Measurements from ENCODE around the gene RTRAF. TPM values are rescaled to one million over a fixed set of nuclear protein-coding genes. Genes with fewer than 3 reads are reported as not detected.

Gene RTRAF
- total RNA-seq, 3 donors from 2014 or later (not counting 1 experiment from before 2014, with no cell fraction given): 84.3 to 96.5 (median 92.7) TPM

DNA sequence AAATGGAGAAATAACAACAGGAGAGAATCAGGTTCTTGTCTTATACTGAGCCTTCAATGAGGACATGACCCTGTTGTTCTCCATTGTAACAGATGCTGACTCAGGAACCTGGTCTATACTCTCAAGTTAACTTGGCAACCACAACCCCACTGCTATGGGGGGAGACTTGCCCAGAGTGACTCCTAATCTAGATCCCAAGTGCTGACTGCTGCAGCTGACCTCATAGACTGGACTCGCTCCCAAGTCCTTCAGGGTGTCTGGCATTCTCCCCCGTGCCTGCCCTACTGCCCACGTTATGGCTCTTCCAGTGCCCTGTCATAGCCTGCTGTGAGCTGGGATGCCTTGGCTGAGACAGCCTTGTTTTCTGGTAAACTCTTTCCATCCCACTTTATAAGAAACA lies 42.4 kb downstream of the RTRAF start:
- H3K4me3 ChIP-seq (ENCODE audit: low read length): no peak overlapping the region
- 95% methylated on average over 3 of the region's 3 CpGs for WGBS (ENCODE audit: insufficient coverage)
- H3K27ac ChIP-seq (ENCODE audit: low read length): no peak overlapping the region
- ATAC-seq (no peak), DNase-seq (no peak)
- TF ChIP-seq, protein P1, sequence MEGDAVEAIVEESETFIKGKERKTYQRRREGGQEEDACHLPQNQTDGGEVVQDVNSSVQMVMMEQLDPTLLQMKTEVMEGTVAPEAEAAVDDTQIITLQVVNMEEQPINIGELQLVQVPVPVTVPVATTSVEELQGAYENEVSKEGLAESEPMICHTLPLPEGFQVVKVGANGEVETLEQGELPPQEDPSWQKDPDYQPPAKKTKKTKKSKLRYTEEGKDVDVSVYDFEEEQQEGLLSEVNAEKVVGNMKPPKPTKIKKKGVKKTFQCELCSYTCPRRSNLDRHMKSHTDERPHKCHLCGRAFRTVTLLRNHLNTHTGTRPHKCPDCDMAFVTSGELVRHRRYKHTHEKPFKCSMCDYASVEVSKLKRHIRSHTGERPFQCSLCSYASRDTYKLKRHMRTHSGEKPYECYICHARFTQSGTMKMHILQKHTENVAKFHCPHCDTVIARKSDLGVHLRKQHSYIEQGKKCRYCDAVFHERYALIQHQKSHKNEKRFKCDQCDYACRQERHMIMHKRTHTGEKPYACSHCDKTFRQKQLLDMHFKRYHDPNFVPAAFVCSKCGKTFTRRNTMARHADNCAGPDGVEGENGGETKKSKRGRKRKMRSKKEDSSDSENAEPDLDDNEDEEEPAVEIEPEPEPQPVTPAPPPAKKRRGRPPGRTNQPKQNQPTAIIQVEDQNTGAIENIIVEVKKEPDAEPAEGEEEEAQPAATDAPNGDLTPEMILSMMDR (IDR thresholded peaks at IDR 0.05): no peak
- no peaks in the 10 kb centered on the region for H3K9me3 ChIP-seq (ENCODE audit: control insufficient read depth, insufficient read depth, low read length)
- intact Hi-C loops (cut with micrococcal nuclease): no loop called here
- Mint-ChIP-seq H3K4me1 (no peaks in the 10 kb centered on the region), H3K4me3 (no peak overlapping the region), H3K27me3 (ENCODE audit: low read depth in 2 of 2) (peaks cover 12 to 49% of the 10 kb centered on the region in 2 donors), H3K27ac (no peak overlapping the region), H3K36me3 (no peaks in the 10 kb centered on the region), H3K9me3 (no peaks in the 10 kb centered on the region)
- H3K27me3 ChIP-seq (ENCODE audit: control insufficient read depth, insufficient read depth, low read length): no peaks in the 10 kb centered on the region
- H3K36me3 ChIP-seq (ENCODE audit: control insufficient read depth, insufficient read depth, low read length): no peaks in the 10 kb centered on the region
- no peaks in the 10 kb centered on the region for H3K4me1 ChIP-seq (ENCODE audit: control insufficient read depth, insufficient read depth, low read length)

DNA sequence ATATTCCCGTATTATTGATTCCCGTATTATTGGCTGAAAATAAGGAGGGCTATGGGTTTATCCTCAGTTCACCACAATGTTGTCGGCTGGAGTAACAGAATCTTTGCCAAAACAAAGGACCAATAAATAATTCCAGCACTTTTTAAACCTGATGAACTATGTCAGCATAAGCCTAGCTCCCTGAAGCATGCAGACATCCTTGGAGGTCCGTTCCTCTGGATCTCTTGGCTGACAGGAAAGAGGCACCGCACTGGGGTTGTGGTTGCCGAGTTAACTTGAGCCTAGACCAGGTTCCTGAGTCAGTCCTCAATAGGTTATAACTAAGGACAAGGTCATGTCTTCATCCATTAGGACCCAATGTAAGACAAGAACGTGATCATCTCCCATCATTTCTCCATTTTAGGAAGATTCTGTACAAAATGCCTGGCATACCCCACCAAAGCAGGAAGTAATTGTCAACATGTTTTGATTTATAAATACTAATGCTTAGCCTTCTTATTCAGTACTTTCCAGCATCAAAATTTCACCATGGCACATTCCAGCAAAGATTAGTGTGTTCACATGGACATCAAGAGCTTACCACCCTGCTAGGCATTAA lies 43.0 kb downstream of the RTRAF start:
- WGBS (ENCODE audit: insufficient coverage): 64% methylated on average over 6 of the region's 7 CpGs
- Histone ChIP-seq H3K36me3 (ENCODE audit: control insufficient read depth, insufficient read depth, low read length) (no peaks in the 10 kb centered on the region), H3K4me3 (ENCODE audit: low read length) (no peak overlapping the region), H3K27ac (ENCODE audit: low read length) (no peak overlapping the region), H3K4me1 (ENCODE audit: control insufficient read depth, insufficient read depth, low read length) (no peaks in the 10 kb centered on the region), H3K27me3 (ENCODE audit: control insufficient read depth, insufficient read depth, low read length) (no peaks in the 10 kb centered on the region), H3K9me3 (ENCODE audit: control insufficient read depth, insufficient read depth, low read length) (no peaks in the 10 kb centered on the region)
- ATAC-seq: no peak
- Mint-ChIP-seq H3K9me3 (no peaks in the 10 kb centered on the region), H3K4me3 (no peak overlapping the region), H3K27me3 (ENCODE audit: low read depth in 2 of 2) (peaks cover 15 to 49% of the 10 kb centered on the region in 2 donors), H3K4me1 (no peaks in the 10 kb centered on the region), H3K36me3 (no peaks in the 10 kb centered on the region), H3K27ac (no peak overlapping the region)
- DNase-seq: no peak
- TF ChIP-seq, protein P1 (IDR thresholded peaks at IDR 0.05): no peak
- intact Hi-C loops (cut with micrococcal nuclease): no loop called here

DNA sequence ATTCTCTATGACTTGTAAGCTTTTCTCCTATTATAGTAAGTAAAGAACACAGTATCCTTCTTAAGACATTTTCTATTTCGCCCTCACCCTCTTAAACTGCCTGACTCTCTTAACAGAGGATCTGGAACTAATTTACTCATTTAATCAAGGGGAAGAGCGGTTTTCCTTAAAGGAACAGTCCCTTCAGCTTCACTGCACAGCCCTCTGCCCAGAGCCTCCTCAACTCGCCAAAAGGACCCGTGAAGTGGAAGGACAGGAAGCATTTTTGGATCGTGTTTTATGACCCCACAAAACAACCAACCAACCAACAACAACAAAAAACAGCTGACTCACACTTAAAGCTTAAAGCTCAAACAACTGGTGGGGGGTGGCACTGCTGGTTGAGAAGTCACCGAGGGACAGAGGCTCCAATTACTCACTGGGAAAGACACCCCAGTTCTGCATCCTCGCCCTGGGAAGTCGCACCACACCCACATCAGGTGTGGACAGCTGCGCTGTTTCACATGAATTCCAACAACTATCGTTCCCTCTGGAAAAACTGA lies 43.8 kb downstream of the RTRAF start:
- 81% methylated on average over 8 of the region's 10 CpGs for WGBS (ENCODE audit: insufficient coverage)

More for the DNA sequence above, 43.8 kb downstream of the RTRAF start:
- Histone ChIP-seq H3K36me3 (ENCODE audit: control insufficient read depth, insufficient read depth, low read length) (no peaks in the 10 kb centered on the region), H3K4me1 (ENCODE audit: control insufficient read depth, insufficient read depth, low read length) (no peaks in the 10 kb centered on the region), H3K9me3 (ENCODE audit: control insufficient read depth, insufficient read depth, low read length) (no peaks in the 10 kb centered on the region), H3K4me3 (ENCODE audit: low read length) (no peak overlapping the region), H3K27ac (ENCODE audit: low read length) (no peak overlapping the region), H3K27me3 (ENCODE audit: control insufficient read depth, insufficient read depth, low read length) (no peaks in the 10 kb centered on the region)
- Mint-ChIP-seq H3K4me3 (no peak overlapping the region), H3K27ac (no peak overlapping the region), H3K36me3 (no peaks in the 10 kb centered on the region), H3K4me1 (no peaks in the 10 kb centered on the region), H3K9me3 (no peaks in the 10 kb centered on the region), H3K27me3 (ENCODE audit: low read depth in 2 of 2) (peaks cover 19 to 57% of the 10 kb centered on the region in 2 donors)
- DNase-seq (no peak), ATAC-seq (no peak)
- intact Hi-C loops (cut with micrococcal nuclease): no loop called here
- TF ChIP-seq, protein P1 (IDR thresholded peaks at IDR 0.05): no peak

All from natural killer cell (primary cell).